PFSK-1 (cell line): ENCODE measurements around the gene DMTF1.
A peak's percentile ranks its signal among the peaks of the same experiment; 100 is the strongest.

Experiments
- POLR2AphosphoS5 ChIP-seq: IDR thresholded peaks from 2 replicates; pipeline ENCODE4 v1.6.1; 2012; ENCODE audit warnings: low read depth, mild to moderate bottlenecking, control low read depth, low read length, moderate library complexity
- REST ChIP-seq, 2 experiments: IDR thresholded peaks; 2 replicates each; pipeline versions ENCODE4 v1.6.1 to v1.8.0; 2011 to 2012; ENCODE audit warnings: low read depth in 2 of 2, low read length in 2 of 2, control low read depth in 1 of 2, inconsistent platforms in 1 of 2, mild to moderate bottlenecking in 1 of 2, moderate library complexity in 1 of 2; ENCODE audit not compliant: insufficient read depth in 1 of 2
- SIN3A ChIP-seq: IDR thresholded peaks from 2 replicates; pipeline ENCODE4 v1.6.1; 2012; ENCODE audit warnings: mild to moderate bottlenecking, low read length, moderate library complexity, borderline replicate concordance; ENCODE audit not compliant: insufficient read depth

GRCh38 chr7:87151729-87152111, 533 bp upstream of the DMTF1 start:
- no peak for TF ChIP-seq POLR2AphosphoS5
- no peak for TF ChIP-seq REST (IDR thresholded peaks at IDR 0.05; ENCODE audit: insufficient read depth in 1 of 2, low read depth in 2 of 2, low read length in 2 of 2)
- TF ChIP-seq SIN3A = 0 out of 2 replicates have a peak, but pooled peaks have one; percentile 6
